ENCODE data around the gene TTC7B.
"Not testable (repeated sequence)": the region's sequence is repeated elsewhere in the genome, so short reads cannot be mapped to it uniquely, and the experiment has no call there.

Gene TTC7B

GRCh38 chr14:90536511-90537191 is 279.6 kb downstream of the TTC7B start:
- DNase-seq, result no peak

DNA sequence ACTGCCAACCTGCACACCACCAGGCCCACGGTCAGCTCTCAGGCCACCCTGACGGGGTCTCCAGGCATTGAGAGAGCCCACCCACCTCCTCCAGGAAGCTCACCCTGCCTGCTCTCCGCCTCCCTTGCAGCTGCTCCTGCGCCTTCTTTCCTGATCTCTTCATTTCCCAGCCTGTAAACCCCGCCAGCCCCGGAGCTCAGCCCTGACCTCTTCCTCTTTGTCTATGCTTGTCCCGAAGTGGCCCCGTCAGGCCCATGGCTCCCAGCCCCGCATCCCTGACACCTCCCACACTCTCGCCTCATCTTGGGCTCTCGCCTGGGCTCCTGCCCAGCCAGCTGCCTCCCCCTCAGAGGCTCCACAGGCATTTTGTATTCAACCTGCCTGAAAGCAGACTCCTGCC is 280.1 kb downstream of the TTC7B start:
- no peak for DNase-seq

GRCh38 chr14:90535556-90536090 is 280.6 kb downstream of the TTC7B start:
- no peak for DNase-seq

DNA sequence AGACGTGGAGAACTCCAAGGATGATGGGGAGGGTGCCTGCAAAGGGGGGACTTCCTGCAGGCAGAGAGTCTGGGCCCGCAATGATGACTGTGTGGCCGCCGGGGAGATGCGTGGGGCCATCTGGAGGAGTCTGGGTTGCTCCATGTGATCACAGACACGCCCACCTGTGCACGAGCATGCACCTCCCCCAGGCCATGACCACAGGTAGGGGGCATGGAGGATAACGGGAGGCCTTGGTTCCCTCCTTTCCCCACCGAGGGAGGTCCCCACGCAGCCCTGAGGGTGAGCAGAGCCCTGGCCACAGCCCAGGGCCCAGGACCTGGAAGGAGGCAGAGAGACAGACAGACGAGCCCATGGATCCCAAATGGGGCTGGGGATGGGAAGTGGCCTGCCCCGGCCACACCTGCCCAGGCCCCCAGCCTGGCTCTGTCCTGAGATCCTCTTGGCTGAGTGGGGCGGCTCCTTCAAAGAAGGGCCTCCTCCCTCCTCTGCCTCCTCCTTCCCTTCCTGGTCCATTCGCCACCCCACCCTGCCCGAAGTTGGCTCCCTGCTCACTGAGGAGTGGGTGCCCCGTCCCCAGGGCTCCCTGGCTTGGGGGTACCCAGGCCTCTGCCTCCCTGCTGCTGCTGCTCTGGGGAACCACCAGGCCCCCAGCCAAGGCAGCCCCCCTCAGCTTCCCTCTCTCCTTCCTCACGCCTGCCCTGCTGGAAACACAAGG is 281.2 kb downstream of the TTC7B start:
- no peak for DNase-seq

- no peak for DNase-seq
Observed at GRCh38 chr14:90534091-90534837, 282.0 kb downstream of the TTC7B start.

DNA sequence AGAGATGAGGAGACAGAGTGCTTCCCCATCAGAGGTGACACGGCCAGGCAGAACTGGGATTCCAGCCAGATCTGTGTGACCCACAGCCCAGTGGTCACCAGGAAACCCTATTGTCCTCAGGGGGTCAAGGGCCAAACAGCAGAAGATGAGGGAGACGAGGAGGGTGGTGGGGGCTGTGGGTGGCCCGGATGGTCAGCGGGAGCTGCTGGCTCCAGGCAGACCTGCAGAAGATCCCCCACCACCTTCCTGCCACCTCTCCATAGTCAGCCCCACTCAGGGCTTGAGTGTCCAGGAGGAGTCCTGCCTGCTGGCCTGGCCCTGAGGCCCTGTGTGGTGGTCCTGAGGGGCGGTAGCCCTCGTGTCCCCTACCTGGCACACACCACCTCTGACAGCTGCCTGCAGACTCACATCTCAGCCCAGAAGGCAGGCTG is 282.6 kb downstream of the TTC7B start:
- no peak for DNase-seq

DNA sequence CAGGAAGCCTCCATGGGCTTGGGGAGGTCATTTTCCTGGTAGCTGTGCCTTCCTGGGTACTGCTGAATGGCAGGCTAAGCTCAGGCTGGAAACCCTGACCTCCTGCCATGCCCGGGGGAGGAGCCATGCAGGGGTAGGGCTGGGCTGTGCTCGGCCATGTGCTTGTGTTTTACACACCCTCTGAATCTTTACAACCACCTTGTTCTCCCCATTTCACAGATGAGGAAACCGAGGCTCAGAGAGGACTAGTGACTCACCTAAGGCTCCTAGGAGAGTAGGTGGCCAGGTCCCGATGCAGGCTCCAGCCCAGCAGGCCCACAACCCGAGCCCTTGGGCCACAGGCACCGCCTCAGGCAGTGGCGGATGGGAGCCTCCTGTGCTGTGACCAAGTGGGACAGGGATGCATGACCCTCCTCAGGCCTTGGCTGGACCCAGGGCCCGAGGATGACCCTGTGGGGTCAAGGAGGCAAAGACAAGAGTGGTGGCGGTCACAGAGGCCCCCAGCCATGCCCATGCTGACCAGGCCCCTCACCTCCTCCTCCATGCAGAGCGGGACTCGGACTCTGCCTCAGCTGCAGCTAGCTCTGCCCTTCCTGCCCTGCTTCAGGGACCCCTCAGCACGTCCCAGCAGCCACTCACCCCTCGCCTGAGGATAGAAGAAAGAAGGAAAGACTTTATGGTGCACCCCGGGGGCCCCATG is 283.3 kb downstream of the TTC7B start:
- no peak for DNase-seq

GRCh38 chr14:90531497-90531896 is 284.7 kb downstream of the TTC7B start:
- DNase-seq, result no peak

DNA sequence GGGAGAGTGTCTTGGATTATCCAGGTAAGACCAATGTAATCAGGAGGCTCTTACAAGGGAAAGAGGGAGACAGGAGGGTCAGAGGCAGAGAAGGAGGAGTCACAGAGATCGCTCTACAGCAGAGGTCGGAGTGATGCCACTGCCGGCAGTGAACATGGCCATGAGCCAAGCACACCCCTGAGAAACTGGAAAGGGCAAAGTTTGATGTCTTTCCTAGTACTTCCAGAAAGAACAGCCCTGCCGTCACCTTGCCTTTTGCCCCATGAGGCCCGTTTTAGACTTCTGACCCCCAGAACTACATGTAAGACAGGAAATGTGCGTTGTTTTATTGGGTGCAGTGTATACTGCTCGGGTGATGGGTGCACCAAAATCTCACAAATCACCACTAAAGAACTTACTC is 285.7 kb downstream of the TTC7B start:
- no peak for DNase-seq

DNA sequence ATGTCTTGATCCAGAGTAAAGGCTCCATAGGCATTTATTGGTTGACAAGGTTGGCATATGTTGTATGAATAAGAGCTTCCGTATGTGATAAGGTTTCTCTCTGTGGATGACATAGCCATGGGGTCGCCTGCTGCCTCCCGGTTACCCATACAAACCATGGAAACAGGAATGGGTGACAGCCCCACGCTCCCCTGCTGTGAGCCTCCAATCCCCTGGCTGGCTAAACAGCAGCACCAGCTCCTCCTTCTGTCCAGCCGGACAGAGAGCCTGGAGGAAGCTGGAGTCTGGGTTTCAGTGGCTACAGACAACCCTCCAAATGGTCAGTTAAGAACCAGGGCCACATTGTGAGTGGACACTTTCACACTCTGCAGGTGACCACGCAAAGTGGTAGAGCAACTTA is 288.3 kb downstream of the TTC7B start:
- no peak for DNase-seq

- DNase-seq, result not testable (repeated sequence)
Observed at GRCh38 chr14:90526536-90526935, 289.7 kb downstream of the TTC7B start.

DNA sequence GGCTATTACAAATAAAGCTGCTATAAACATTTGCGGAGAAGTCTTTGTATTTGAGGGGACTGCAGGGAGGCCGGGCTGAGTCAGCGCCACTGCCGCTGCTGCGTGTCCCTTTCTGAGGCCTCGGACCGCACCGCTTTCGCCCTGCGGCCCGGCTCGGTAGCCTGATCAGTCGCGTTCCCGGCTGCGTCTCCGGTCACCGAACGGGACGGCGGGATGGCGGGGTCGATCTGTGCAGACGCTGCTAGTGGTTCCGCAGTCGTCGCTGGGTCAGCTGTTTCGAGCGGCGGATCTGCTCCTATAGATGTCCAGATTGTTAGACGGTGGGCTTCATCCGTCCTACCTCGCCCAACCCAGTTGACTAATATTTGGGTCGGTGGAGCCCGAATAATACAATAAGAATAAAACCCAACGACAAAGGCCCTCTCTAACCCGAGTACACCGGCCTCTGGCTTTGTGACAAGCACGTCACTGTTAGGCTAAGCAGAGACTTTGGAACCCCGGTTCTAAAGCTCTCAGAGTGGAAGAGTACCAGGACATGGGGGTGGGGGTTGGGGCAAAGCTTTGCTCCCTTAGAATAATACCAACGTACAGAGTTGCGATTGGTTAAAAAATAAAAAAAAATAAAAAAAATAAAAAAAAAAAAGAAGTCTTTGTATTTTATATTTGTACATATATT is 290.7 kb downstream of the TTC7B start:
- not testable (repeated sequence) for DNase-seq

GRCh38 chr14:90523961-90524875 is 292.0 kb downstream of the TTC7B start:
- no peak for DNase-seq

DNA sequence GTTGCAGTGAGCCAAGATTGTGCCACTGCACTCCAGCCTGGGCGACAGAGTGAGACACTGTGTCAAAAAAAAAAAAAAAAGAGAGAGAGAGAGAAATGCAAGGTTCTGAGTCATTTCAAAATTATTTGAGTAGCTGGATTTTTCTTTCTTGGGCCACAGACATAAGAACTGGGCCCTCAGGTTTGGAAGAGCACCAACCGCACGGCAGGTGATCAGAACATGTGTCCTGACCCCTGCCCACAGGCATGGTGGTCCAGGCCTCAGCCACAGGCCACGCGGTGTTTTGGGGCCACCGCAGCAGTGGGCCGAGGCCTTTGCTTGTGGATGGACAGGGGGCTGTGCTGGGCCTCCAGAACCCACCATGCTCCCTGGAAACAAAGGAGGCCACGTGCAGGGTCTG is 292.7 kb downstream of the TTC7B start:
- DNase-seq, result no peak

- peak; percentile 65 for DNase-seq
Observed at GRCh38 chr14:90522571-90523191, 293.5 kb downstream of the TTC7B start.

- no peak for DNase-seq
Observed at GRCh38 chr14:90521930-90522483, 294.2 kb downstream of the TTC7B start.

DNA sequence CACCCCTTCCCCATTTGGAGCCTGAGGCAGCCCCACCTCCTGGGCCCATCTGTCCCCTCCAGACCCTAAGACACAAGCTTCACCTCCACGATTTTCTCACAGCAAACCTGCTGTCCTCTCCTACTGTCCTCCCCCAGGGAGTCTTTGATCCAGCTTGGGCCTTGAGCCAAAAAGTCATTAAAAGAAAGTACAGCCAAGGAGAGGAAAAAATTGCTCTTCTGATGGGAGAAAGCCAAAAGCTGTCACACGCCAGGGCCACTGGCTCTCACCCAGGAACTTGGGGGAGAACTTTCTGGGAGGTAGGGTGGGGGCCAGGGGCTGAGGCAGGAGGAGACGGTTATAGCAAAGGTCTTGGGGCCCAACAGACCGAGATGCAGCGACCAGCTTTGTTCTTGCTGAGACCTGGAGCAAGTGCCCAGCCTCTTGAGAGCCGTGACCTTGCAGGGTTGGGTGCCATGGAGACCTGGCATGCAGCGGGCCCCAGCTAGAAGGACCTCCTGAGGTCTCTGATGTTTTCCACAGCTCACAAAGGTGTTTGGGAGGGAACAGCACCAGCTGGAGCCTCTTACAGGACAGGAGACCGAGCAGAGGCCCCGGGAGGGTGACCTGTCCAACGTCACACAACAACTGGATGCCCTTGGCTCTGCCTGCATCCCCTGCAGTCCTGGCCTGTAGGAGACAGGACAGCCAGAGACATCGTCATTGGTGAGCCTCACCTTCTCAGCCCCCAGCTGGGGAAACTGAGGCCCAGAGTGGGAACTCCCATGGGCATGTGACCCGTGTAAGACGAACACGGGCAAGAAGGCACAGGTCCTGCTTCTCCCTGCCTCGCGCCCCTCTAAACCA is 294.9 kb downstream of the TTC7B start:
- no peak for DNase-seq

DNA sequence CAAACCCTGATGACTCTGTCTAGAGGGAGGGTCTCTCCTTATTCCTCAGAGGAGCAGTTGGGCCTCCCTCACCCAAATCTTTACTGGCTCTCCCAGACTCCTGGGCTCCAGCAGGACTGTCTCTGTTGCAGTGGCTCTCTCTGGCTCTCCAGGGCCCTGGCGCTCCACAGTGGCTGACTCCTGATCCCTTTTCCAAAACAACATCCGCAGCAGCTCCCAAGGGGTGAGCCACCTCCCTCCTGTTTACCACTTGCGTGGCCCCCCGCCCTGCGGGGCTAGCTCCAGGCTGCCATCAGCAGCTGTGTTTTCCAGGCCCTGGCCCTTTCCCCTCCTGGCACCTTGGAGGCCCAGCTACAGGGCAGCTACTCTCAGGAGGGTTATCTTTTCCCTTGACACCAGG is 295.9 kb downstream of the TTC7B start:
- DNase-seq, result no peak

DNA sequence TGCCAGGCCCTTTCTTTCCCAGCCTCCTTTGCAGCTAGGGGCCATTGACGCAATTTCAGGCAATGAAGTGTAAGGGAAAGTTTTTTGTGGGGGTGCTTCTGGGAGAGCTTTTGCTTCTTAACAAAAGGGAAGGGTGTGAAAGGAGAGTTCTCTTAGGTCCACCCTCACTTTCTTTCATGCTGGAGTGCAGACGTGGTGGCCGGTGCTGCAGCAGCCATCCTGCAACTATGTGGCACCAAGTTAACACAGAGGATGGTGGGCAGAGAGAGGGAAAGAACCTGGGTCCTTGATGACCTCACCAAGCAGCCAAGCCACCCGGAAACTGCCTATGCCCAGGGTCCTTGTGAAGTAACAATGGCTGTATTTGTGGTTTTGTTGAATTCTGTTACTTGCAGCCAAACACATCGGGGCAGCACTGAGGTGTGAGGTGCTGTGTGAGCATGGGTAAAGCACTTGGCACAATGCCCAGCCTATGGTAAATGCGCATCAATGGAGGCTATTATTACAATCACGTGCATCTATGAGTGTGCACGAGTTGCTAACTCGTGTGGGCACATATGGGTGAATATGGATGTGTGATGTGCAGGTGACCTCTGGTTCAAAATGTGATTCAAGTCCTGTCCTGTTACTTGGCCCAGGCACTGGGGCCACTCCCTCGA is 296.8 kb downstream of the TTC7B start:
- DNase-seq, result no peak

Measured in NCI-H774 (cell line).